ENCODE results near the gene KRTAP12-1.

- TF ChIP-seq CTCF (IDR thresholded peaks at IDR 0.05; ENCODE audit: low read depth, low read length) (no peak), POLR2A (IDR thresholded peaks at IDR 0.05; ENCODE audit: extremely low read depth, insufficient read length) (no peak)
Measured at GRCh38 chr21:44636209-44637017, 45.5 kb downstream of the KRTAP12-1 start.
